A549 treated with CORT108297 at 1 μM for 4 hours (cell line): ENCODE data around the gene IP6K1. TPM values are rescaled to one million over a fixed set of nuclear protein-coding genes. Genes with fewer than 3 reads are reported as not detected.

Source experiments
- total RNA-seq: library from RNA; stranded (reverse); fragments of 200-300 nt; extraction: Qiagen RNA extraction; gene quantifications from 5 replicates; pipeline ENCODE4 v1.2.3, GENCODE V29; 2022

IP6K1 gene
- total RNA-seq, result 20.9 to 22.7 TPM (median 21.0 TPM) in 5 replicates

GRCh38 chr3:49786357-49787181 lies at the start of gene IP6K1:
Gene IP6K1, minus strand, starts transcription at chr3:49786542. Its CDS starts 38,502 bp downstream, at chr3:49748040.

DNA sequence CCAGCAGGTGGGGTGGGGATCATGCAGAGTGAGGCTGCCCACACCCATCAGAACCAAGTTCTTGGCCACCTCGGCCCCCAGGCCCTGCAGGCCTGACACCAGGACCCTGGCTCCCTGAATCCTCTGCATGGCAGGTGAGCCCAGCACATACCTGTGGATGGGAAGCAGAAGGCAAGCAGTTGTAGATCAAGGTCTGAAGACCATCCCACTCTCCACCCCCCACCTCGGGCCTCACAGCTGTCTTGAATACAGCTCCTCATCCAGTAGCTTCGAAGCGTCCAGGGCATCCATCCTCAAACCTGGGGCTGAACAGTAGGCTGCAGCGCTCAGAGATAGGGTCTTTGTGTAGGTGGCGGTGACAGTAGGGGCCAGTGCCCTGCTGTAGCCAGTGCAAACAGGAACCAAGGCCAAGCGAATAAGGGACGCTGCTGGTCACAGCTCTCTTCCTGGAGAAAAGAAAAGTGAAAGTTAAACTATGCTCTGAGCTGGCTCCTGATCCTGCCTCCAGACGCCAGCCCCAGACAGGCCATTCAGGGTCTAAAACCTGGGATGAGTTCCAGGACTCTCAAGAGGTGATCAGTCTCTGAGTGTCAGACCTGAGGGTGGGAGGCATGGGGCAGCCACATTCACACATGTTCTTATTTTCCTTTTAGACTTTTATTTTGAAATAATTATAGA lies 27.3 kb upstream of the IP6K1 start, which contains the start of gene UBA7:
TSS of gene UBA7 (minus strand) at position 457 of the 678 bp plus-strand sequence. CDS start at position 291, 166 bp downstream.

GRCh38 chr3:49802719-49803464 lies 16.6 kb upstream of the IP6K1 start, which contains the start of gene INKA1:
Gene INKA1, plus strand, starts transcription at chr3:49803261. Its CDS starts 132 bp downstream, at chr3:49803393.

DNA sequence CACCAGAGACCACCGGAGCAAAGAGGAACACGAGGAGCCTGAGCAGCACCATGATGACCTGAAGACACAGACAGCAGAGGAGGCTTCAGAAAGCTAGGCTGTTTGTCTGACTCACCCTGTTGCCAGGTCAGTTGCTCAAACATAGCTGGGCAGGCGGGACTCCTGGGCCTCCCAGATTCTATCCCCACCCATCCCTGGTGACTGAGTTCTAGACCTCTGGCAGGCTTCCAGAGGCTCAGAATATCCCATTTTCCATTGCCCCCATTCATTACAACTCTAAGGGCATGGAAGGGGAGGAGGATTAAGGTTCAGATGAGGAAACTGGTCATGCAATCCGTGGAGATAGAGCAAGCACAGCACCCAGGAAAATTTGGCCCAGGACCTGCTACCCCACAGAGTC lies 13.4 kb upstream of the IP6K1 start, which contains the start of gene CDHR4:
TSS of gene CDHR4 (minus strand) at position 113 of the 400 bp plus-strand sequence. CDS start at position 52, 61 bp downstream.

DNA sequence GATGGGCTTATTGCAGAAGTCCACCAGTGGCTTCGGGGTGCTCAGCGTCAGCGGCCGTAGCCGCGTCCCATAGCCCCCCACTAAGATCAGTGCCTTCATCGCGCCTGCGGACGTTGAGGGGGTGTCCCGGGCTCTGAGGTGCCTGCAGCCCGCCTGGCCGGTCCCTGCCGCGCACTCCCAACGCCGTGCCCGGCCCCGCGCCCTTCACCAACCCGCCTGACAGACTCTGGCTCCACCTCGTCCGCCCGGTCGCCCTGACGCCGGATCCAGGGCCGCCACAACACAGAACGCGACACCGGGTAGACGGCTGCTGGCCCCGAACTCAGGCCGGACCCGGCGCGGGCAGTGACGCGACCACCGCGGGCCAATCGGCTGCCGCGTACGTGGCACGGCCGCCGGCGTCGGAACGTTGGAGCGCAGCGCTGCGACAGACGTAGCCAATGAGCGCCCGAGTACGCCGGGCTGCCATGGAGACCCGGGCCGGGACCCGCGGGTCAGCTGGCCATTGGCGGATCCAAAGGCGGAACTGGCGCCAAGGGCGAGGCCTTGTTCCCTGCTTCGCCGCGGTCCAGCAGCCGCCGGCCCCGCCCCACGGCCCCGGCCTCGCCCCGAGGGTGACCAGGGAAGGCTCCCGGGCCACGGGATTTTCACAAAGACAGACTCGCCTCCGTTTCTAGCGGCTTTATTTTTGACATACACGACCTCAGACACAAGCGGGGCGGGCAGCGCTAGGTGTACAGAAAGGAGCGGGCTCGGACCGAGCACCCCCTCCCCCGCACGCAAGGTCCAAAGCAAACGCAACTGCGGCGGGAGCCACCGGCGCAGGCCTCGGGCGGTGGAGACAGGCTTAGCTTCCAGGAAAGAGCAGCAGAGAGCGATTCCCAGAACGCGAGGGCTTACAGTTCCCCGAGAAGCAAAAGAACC lies 62.5 kb downstream of the IP6K1 start, which contains the start of gene GMPPB:
TSS of gene GMPPB (minus strand) at position 324 of the 924 bp plus-strand sequence. CDS start at position 99, 225 bp downstream.

DNA sequence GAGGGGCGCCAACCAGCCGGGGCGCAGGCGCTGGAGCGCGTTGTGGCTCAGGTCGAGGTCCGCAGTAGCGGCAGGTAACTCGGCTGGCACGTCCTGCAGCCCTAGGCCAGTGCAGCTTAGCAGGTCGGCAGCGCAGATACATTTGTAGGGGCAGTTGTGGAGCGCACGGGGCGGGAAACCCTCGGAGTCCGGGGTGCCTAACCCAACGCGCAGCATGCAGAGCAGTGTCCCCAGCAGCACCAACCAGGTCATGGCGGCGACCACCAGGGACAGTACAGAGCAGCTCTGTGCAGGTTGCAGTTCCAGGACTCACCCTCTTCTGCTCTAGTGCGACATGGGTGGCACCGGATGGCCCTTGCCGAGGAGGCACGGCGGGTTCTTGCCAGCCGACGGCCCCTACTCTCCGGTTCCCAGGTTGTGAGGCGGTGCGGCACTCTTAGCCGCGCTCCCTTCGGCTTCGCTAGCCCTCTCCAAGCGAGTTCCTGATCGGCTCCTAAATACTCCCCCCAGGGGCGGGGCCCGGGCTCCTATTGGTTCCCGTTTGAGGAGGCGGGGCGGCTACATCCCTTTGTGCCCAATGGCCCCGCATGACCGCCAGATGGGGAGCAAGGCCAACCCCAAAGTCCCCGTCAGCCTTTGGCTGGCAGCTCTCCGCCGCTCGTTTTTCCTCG lies 67.0 kb downstream of the IP6K1 start, which contains the start of gene AMIGO3:
TSS of gene AMIGO3 (minus strand) at position 471 of the 671 bp plus-strand sequence. CDS start at position 252, 219 bp downstream.

GRCh38 chr3:49689046-49689907 lies 97.1 kb downstream of the IP6K1 start, which contains the start of the genes MST1 and RNF123:
Gene MST1, minus strand, starts transcription at chr3:49689474. Its CDS starts 783 bp downstream, at chr3:49688691.
Gene RNF123, plus strand, starts transcription at chr3:49689557. Its CDS starts 1,609 bp downstream, at chr3:49691166.

Other genes starting within 250 kb of the IP6K1 start
- gene BSN, start 232.1 kb downstream of the IP6K1 start, total RNA-seq, result 0.08 to 0.16 TPM (median 0.13 TPM) in 5 replicates
- 57.8 to 70.4 TPM (median 66.0 TPM) in 5 replicates for gene APEH, start 112.2 kb downstream of the IP6K1 start, total RNA-seq
- 1.4 to 2.9 TPM (median 1.8 TPM) in 5 replicates for gene MST1, start 97.1 kb downstream of the IP6K1 start, total RNA-seq
- gene RNF123, start 97.0 kb downstream of the IP6K1 start, total RNA-seq, result 10.2 to 17.6 TPM (median 17.0 TPM) in 5 replicates
- gene AMIGO3, start 66.9 kb downstream of the IP6K1 start, total RNA-seq, result 0.23 to 1.3 TPM (median 0.41 TPM) in 5 replicates
- gene GMPPB, start 62.6 kb downstream of the IP6K1 start, total RNA-seq, result 14.9 to 22.0 TPM (median 20.4 TPM) in 5 replicates
- gene CDHR4, start 13.3 kb upstream of the IP6K1 start, total RNA-seq, result 0.12 to 0.65 TPM (median 0.43 TPM) in 5 replicates
- gene INKA1, start 16.7 kb upstream of the IP6K1 start, total RNA-seq, result 1.6 to 2.3 TPM (median 2.1 TPM) in 5 replicates
- gene UBA7, start 27.4 kb upstream of the IP6K1 start, total RNA-seq, result 0.38 to 0.74 TPM (median 0.64 TPM) in 5 replicates
- gene TRAIP, start 70.0 kb upstream of the IP6K1 start, total RNA-seq, result 11.9 to 16.2 TPM (median 15.3 TPM) in 5 replicates
- 0.17 to 0.40 TPM (median 0.37 TPM) in 5 replicates for gene CAMKV, start 83.4 kb upstream of the IP6K1 start, total RNA-seq
- gene MST1R, start 117.3 kb upstream of the IP6K1 start, total RNA-seq, result 6.9 to 9.5 TPM (median 8.7 TPM) in 5 replicates
- 5.8 to 9.4 TPM (median 8.4 TPM) in 5 replicates for gene MON1A, start 143.3 kb upstream of the IP6K1 start, total RNA-seq
- gene RBM6, start 153.6 kb upstream of the IP6K1 start, total RNA-seq, result 23.6 to 32.9 TPM (median 26.4 TPM) in 5 replicates